Stimulated activated naive B cell treated with anti-CD40 and anti-IgM and Interleukin-4, amounts not matched to agents 10 μg/mL and 1 μg/mL and 100 μg/mL, for 72 hours (primary cell): ENCODE data around the gene TNIK.

ENCODE experiments used
- ATAC-seq, 2 donors: fragments of 150-1000 bp; cut with Tn5 transposase; replicated peaks; 2 replicates each; pipeline ENCODE4 v1.10.0; 2021; ENCODE audit warnings: moderate library complexity in 1 of 2
- DNase-seq: peaks from one replicate; pipeline ENCODE4 v3.0.0; 2021
- H3K27ac Mint-ChIP-seq: one replicate; pipeline ENCODE4 v1.8.0; 2022; ENCODE audit warnings: mild to moderate bottlenecking, mixed read lengths
- H3K27me3 Mint-ChIP-seq, 2 donors: one replicate each; pipeline ENCODE4 v1.8.0; 2022; ENCODE audit warnings: mixed read lengths in 2 of 2
- H3K36me3 Mint-ChIP-seq, 2 donors: one replicate each; pipeline ENCODE4 v1.8.0; 2022; ENCODE audit warnings: mixed read lengths in 2 of 2, mild to moderate bottlenecking in 1 of 2
- H3K4me1 Mint-ChIP-seq, 2 donors: one replicate each; pipeline ENCODE4 v1.8.0; 2022; ENCODE audit warnings: mixed read lengths in 2 of 2, mild to moderate bottlenecking in 1 of 2
- H3K4me3 Mint-ChIP-seq, 2 donors: one replicate each; pipeline ENCODE4 v1.8.0; 2022; ENCODE audit warnings: mild to moderate bottlenecking in 2 of 2, mixed read lengths in 2 of 2, moderate library complexity in 1 of 2
- H3K9me3 Mint-ChIP-seq, 2 donors: one replicate each; pipeline ENCODE4 v1.8.0; 2022; ENCODE audit warnings: mixed read lengths in 2 of 2, mild to moderate bottlenecking in 1 of 2

The TNIK gene

GRCh38 chr3:171266034-171266739, 194.0 kb downstream of the TNIK start:
- DNase-seq = no peak
- no peak overlapping the region for H3K27ac Mint-ChIP-seq
- peaks cover 6% of the 10 kb centered on the region in 2 donors for H3K4me1 Mint-ChIP-seq
- no peaks in the 10 kb centered on the region for H3K36me3 Mint-ChIP-seq
- no peak overlapping the region for H3K4me3 Mint-ChIP-seq
- H3K9me3 Mint-ChIP-seq = no peaks in the 10 kb centered on the region
- no peaks in the 10 kb centered on the region for H3K27me3 Mint-ChIP-seq
- no peak for ATAC-seq

DNA sequence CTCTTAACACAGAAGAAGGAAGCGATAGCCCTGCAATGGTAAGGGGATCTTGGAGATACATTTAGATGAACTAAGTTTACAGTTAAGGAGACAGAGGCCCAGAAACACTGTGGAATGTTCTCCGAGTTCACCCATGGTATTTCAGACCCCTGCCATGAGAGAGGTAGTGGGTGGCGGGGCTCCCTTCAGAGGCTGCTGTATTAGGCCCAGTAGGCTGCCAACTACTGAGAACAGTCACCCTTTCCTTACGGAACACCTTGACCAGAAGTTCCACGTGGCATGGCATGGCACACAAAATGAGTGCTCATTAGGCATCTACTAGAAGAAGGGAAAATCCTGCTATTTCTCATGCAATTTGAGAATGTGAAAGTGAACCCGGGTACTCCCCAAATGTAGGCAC, 195.4 kb downstream of the TNIK start:
- H3K9me3 Mint-ChIP-seq = no peaks in the 10 kb centered on the region
- no peak overlapping the region for H3K27ac Mint-ChIP-seq
- no peak for DNase-seq
- H3K4me1 Mint-ChIP-seq = peaks cover 9 to 10% of the 10 kb centered on the region in 2 donors
- no peak overlapping the region for H3K4me3 Mint-ChIP-seq
- H3K27me3 Mint-ChIP-seq = no peaks in the 10 kb centered on the region
- no peaks in the 10 kb centered on the region for H3K36me3 Mint-ChIP-seq
- ATAC-seq = no peak

DNA sequence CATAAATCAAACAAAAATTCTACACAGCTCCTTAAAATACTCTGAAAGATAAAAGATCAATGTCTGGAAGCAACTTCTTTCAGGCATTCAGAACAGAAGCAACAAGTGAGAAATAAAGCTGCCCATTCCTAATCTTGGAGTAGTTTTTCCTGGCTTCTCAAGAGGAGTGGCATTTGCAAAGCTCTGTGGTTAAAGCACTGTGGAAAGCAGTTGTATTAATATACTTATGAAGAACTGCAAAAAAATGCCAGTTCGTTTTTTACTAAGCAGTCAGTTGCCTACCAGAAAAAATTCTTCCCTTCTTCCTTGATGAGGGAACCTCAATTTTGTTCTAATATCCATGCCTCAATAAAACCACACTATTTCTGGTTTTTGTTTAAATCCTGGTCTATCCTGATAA, 197.8 kb downstream of the TNIK start:
- peaks cover 10 to 11% of the 10 kb centered on the region in 2 donors for H3K4me1 Mint-ChIP-seq
- peaks cover 0 to 1% of the 10 kb centered on the region in 2 donors for H3K9me3 Mint-ChIP-seq
- ATAC-seq (no peak), DNase-seq (no peak)
- no peaks in the 10 kb centered on the region for H3K27me3 Mint-ChIP-seq
- H3K36me3 Mint-ChIP-seq = no peaks in the 10 kb centered on the region
- no peak overlapping the region for H3K4me3 Mint-ChIP-seq
- no peak overlapping the region for H3K27ac Mint-ChIP-seq

DNA sequence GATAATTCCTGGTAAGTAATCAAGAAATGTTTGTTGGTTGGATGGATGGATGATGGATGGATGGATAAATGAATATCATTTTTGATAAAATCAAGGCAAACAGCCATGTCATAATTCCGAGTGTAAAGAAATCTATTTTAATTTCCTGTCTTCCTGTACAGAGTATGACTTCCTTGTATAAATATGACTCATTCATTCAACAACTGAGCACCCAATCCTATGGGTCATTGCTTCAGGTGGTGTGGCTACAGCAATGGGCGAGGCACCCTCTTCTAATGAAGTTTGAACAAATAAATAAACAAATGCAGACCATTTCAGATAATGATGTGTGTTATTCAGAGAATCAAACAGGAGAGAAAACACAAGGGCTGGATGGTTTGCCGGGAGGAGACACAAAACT, 198.7 kb downstream of the TNIK start:
- peaks cover 10 to 11% of the 10 kb centered on the region in 2 donors for H3K4me1 Mint-ChIP-seq
- H3K4me3 Mint-ChIP-seq = no peak overlapping the region
- H3K36me3 Mint-ChIP-seq = no peaks in the 10 kb centered on the region
- DNase-seq (no peak), ATAC-seq (peak; percentile 59 to 78)
- no peaks in the 10 kb centered on the region for H3K27me3 Mint-ChIP-seq
- H3K9me3 Mint-ChIP-seq = peaks cover 0 to 1% of the 10 kb centered on the region in 2 donors
- no peak overlapping the region for H3K27ac Mint-ChIP-seq

- no peak for DNase-seq
- no peaks in the 10 kb centered on the region for H3K36me3 Mint-ChIP-seq
- ATAC-seq = peak in 1 of 2 donors; percentile 27
- H3K9me3 Mint-ChIP-seq = peaks cover 0 to 1% of the 10 kb centered on the region in 2 donors
- H3K4me1 Mint-ChIP-seq = peaks cover 13 to 15% of the 10 kb centered on the region in 2 donors
- H3K27me3 Mint-ChIP-seq = no peaks in the 10 kb centered on the region
- no peak overlapping the region for H3K27ac Mint-ChIP-seq
- no peak overlapping the region for H3K4me3 Mint-ChIP-seq
These were observed 199.3 kb downstream of the TNIK start for GRCh38 chr3:171260899-171261298.

GRCh38 chr3:171260466-171260865, 199.7 kb downstream of the TNIK start:
- Mint-ChIP-seq H3K4me1 (peaks cover 13 to 19% of the 10 kb centered on the region in 2 donors), H3K4me3 (no peak overlapping the region), H3K27ac (no peak overlapping the region), H3K9me3 (peaks cover 0 to 1% of the 10 kb centered on the region in 2 donors), H3K36me3 (no peaks in the 10 kb centered on the region), H3K27me3 (no peaks in the 10 kb centered on the region)
- no peak for DNase-seq
- ATAC-seq = no peak

DNA sequence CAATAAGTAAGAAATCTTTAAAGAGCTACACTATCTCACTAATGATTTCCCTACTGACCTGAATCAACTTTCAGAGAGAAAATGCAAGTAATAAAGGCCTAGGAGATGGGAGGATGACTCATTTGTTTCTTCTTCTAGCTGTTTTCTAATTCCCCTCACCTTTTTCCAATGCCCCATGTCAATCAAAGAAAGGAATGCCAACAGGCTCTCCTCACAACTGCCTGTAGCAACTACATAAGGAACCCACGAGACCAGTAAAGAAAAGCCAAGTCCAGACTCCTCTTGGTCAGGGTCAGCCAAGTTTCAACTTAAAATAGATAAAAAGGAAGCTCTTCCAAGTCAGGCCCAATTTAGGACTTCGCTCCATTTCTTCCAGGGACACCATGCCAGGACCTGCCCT, 201.9 kb downstream of the TNIK start:
- H3K36me3 Mint-ChIP-seq = no peaks in the 10 kb centered on the region
- peaks cover 0 to 1% of the 10 kb centered on the region in 2 donors for H3K9me3 Mint-ChIP-seq
- ATAC-seq (no peak), DNase-seq (no peak)
- no peak overlapping the region for H3K27ac Mint-ChIP-seq
- peaks cover 20 to 27% of the 10 kb centered on the region in 2 donors for H3K4me1 Mint-ChIP-seq
- no peak overlapping the region for H3K4me3 Mint-ChIP-seq
- no peaks in the 10 kb centered on the region for H3K27me3 Mint-ChIP-seq

DNA sequence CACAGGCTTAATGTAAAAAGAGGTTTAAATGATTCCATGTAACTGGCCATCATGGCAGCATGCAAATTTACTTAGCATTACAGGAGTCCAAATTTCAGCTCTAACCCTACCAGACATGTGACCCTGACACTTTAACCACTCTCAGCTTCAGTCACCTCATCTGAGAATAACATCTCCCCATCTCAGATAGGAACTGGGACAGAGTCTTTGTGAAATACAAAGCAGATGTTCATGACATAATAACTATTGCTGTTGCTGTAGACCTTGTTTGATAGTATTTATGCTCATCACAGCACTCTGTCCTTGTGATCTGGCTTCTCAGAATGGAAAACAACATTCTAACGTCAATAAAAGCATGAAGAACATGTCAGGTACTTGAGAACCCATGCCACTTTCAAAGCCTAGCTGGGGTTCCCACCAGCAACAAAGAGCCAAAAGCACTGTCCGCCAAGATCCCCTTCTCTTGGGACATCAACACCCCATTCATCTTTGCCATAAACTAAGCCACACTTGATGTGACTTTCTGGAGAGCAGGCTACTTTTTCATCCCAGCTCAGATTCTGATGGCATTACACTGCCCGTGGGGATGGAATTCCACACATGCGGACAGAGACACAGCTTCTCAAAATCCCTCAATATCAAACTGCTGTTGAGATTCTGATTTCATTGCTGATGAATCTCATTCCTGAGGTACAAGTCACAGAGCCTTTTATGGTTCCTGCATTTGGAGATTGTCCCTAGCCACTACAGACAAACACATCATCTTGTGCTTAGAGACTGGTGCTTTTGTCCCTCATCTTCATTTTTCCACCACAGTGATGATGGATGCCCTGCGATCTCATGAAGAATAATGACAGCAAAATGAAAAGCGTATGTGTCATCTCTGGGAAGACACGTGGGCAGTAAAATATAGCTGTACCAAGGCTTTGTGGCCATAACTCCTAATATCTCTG, 202.7 kb downstream of the TNIK start:
- DNase-seq = no peak
- Mint-ChIP-seq H3K27ac (no peak overlapping the region), H3K27me3 (no peaks in the 10 kb centered on the region), H3K4me3 (no peak overlapping the region), H3K9me3 (peaks cover 0 to 1% of the 10 kb centered on the region in 2 donors), H3K36me3 (no peaks in the 10 kb centered on the region), H3K4me1 (peaks cover 20 to 27% of the 10 kb centered on the region in 2 donors)
- ATAC-seq = no peak

GRCh38 chr3:171256445-171257250, 203.6 kb downstream of the TNIK start:
- H3K4me3 Mint-ChIP-seq = no peak overlapping the region
- DNase-seq (no peak), ATAC-seq (no peak)
- no peaks in the 10 kb centered on the region for H3K27me3 Mint-ChIP-seq
- no peak overlapping the region for H3K27ac Mint-ChIP-seq
- no peaks in the 10 kb centered on the region for H3K36me3 Mint-ChIP-seq
- H3K9me3 Mint-ChIP-seq = peaks cover 0 to 1% of the 10 kb centered on the region in 2 donors
- H3K4me1 Mint-ChIP-seq = peaks cover 18 to 25% of the 10 kb centered on the region in 2 donors

- Mint-ChIP-seq H3K4me1 (peaks cover 11 to 17% of the 10 kb centered on the region in 2 donors), H3K4me3 (no peak overlapping the region), H3K36me3 (no peaks in the 10 kb centered on the region), H3K27me3 (no peaks in the 10 kb centered on the region), H3K9me3 (peaks cover 0 to 1% of the 10 kb centered on the region in 2 donors), H3K27ac (peak overlapping the region; percentile 65)
- peak; percentile 50 to 79 for ATAC-seq
- no peak for DNase-seq
These were observed 204.9 kb downstream of the TNIK start for GRCh38 chr3:171255236-171255806.

GRCh38 chr3:171254315-171254714, 205.9 kb downstream of the TNIK start:
- H3K27me3 Mint-ChIP-seq = no peaks in the 10 kb centered on the region
- no peak overlapping the region for H3K4me3 Mint-ChIP-seq
- H3K36me3 Mint-ChIP-seq = no peaks in the 10 kb centered on the region
- H3K4me1 Mint-ChIP-seq = peaks cover 11 to 17% of the 10 kb centered on the region in 2 donors
- no peak overlapping the region for H3K27ac Mint-ChIP-seq
- DNase-seq = no peak
- peaks cover 0 to 1% of the 10 kb centered on the region in 2 donors for H3K9me3 Mint-ChIP-seq
- no peak for ATAC-seq

DNA sequence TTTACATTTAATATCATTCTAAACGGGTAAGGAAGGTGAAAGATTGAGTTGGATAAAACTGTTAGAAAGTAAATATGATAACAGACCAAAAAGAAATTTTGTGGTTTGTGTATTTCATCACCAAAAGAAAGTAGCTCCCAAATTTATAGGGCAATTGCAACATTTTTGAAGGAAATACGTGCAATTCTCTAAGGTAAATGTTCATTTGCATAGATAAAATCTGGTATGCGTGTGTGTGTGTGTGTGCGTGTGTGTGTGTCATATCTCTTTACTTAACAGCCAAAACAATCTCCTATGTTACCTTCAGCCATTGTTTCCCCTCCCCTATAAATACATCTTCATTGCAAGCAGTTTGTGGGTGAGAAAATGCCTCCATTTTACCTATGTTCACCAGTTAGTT, 208.4 kb downstream of the TNIK start:
- H3K27me3 Mint-ChIP-seq = no peaks in the 10 kb centered on the region
- H3K4me3 Mint-ChIP-seq = no peak overlapping the region
- H3K4me1 Mint-ChIP-seq = peaks cover 10 to 17% of the 10 kb centered on the region in 2 donors
- H3K36me3 Mint-ChIP-seq = no peaks in the 10 kb centered on the region
- no peaks in the 10 kb centered on the region for H3K9me3 Mint-ChIP-seq
- H3K27ac Mint-ChIP-seq = no peak overlapping the region
- DNase-seq (no peak), ATAC-seq (no peak)

DNA sequence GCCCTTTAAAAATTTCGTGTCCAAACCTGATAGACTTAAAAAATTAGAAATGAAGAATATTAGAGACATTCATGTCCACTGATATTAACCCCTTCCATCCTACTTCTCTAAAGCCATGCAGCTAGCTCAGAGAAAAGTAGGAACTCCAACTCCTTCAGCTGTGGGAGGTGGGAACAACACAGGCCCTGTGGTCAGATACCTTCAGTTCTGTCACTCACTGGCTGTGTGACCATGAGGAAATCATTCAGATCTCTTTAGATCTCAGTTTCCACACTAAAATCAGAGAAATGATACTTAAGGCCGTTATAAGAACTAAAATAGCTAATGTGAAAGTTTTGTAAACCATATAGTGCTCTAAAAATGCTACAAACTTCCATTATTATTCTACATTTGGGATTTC, 209.8 kb downstream of the TNIK start:
- ATAC-seq (no peak), DNase-seq (no peak)
- H3K27me3 Mint-ChIP-seq = no peaks in the 10 kb centered on the region
- peaks cover 7 to 8% of the 10 kb centered on the region in 2 donors for H3K4me1 Mint-ChIP-seq
- no peaks in the 10 kb centered on the region for H3K36me3 Mint-ChIP-seq
- no peak overlapping the region for H3K27ac Mint-ChIP-seq
- no peaks in the 10 kb centered on the region for H3K9me3 Mint-ChIP-seq
- H3K4me3 Mint-ChIP-seq = no peak overlapping the region

DNA sequence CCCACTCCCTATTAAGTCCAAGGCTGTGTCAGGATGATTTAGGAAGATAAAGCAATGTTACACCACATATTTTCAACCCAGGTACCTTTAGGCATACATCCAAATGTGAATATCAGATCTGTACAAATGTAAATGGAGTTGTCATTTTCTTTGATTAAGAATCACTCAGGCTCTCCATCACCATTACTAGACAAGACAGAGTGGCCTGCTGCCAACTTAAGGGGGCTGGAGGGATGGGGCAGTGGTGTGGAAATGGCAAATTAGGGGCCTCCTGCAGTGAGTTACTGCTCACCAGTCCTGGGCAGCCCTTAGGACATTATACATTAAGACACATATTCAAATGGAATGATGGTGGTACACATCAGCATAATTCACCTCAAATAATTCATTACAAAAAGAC, 211.0 kb downstream of the TNIK start:
- Mint-ChIP-seq H3K36me3 (no peaks in the 10 kb centered on the region), H3K27ac (no peak overlapping the region), H3K9me3 (no peaks in the 10 kb centered on the region), H3K4me3 (no peak overlapping the region), H3K4me1 (no peaks in the 10 kb centered on the region), H3K27me3 (no peaks in the 10 kb centered on the region)
- ATAC-seq (no peak), DNase-seq (no peak)
